GM18951 (cell line): Measurements from ENCODE around the gene SHISA7.

ENCODE experiments used
- POLR2A ChIP-seq: IDR thresholded peaks from 4 replicates; pipeline ENCODE4 v1.6.1; 2011; ENCODE audit warnings: mild to moderate bottlenecking; ENCODE audit not compliant: insufficient read length, insufficient read depth; ENCODE audit errors: extremely low read depth
- in situ Hi-C: fragments of 300-500 bp; cut with MboI; formaldehyde crosslinking; loops from one replicate; pipeline ENCODE4 v1.12.0; 2022; ENCODE audit warnings: low sequenced_read_pairs, mixed read lengths, inconsistent platforms; ENCODE audit not compliant: unreplicated experiment

Gene SHISA7

DNA sequence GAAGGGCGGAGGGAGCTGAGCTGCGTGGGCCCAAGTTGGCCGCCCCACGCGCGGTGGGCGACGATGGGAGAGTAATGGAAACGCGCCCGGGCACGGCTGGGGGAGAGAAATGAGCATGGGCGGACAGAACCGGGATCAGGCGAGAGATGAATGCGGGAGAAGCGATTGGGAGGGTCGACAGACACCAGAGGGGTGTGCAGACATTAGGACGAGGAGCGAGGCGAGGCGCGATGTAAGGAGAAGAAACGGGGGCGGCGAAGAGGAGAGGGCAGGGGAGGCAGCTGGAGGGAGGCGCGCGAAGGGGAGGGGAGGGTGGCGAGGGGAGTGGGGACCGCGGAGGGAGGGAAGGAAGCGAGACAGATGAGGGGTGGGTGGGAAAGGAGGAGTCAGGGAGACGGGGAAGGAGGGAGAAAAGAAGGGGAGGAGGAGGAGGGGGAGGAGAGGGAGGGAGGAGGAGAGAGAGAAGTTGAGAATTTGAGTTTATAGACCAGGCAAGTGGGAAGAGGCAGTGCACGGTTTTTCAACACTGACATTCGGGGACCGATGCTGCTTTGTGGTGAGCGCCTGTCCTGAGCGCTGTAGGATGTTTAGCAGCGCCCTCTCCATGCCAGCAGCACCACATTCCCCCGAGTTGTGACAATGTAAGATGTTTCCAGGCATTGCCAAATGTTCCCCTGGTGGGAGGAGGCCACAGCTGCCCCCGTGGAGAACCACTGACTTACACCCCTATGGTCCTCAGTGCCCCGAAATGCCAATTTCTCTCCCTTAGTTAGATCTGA is at the start of gene SHISA7:
TSS of gene SHISA7 (minus strand) at position 256 of the 779 bp plus-strand sequence. CDS start 437 bp downstream, outside the sequence.
- in situ Hi-C loops, result no loop called here
- TF ChIP-seq POLR2A, result no peak

DNA sequence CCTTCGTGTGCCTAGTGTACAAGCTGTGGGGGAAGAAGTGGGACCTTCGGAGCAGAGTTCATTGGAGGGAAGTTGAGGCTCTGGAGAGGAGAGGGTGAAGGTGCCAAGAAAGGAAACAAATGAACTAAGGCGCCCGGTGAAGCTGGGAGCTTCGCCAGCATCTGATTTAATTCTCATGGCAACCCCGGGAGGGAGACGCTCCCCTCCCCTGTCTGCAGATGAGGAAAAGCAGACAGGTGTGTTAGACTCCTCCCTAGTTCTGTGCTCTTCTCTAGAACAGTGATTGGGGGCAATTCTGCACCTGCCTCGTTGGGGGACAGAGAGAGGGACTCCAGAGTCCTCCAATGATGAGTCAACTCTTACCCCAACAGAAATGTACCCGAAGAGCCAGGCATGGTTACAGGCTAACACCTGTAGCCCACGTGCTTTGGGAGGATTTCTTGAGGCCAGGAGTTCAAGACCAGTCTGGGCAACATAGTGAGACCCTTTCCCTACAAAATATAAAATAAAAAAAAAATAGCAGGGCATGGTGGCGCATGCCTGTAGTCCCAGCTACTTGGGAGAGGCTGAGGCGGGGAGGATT is 49.4 kb upstream of the SHISA7 start:
- TF ChIP-seq POLR2A, result no peak
- in situ Hi-C loops, result no loop called here

DNA sequence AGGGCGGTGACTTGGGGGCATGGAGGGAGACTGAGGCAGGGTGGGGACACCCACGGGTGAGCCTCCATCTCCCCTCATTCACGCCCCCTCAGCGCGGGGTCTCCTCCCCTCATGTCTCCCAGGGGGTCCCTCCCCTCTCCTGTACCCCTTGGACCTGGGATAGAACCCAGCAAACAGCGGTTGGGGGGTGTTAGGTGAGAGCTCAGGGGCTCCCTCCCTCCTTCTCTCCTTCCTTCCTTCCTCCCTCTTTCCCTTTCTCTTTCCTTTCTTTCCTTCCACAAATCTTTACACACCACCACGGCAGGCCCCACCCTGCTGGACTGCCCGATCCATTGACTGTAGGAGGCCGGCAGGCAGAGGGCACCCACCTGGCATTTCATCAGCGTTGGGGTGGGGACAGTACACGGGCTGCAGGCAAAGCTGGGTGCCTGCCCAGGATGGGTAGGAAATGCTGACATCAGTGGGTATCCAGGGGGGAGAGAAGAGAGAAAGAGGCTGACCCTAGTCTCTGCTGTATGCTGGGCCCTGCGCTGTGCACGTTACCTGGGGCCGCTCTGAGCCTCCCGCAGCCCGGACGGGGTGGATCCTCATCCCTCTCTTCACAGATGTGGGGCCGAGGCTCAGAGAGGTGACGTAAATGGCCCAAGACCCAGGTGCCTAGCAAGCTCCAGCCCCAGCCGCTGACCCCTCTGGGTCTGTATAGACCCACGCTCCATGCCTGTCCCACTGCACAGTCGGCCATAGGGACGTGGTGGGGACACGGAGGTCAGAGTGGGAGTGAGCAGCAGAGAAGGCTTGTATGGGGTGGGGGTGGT is 48.7 kb upstream of the SHISA7 start:
- TF ChIP-seq POLR2A, result no peak
- in situ Hi-C loops, result no loop called here

DNA sequence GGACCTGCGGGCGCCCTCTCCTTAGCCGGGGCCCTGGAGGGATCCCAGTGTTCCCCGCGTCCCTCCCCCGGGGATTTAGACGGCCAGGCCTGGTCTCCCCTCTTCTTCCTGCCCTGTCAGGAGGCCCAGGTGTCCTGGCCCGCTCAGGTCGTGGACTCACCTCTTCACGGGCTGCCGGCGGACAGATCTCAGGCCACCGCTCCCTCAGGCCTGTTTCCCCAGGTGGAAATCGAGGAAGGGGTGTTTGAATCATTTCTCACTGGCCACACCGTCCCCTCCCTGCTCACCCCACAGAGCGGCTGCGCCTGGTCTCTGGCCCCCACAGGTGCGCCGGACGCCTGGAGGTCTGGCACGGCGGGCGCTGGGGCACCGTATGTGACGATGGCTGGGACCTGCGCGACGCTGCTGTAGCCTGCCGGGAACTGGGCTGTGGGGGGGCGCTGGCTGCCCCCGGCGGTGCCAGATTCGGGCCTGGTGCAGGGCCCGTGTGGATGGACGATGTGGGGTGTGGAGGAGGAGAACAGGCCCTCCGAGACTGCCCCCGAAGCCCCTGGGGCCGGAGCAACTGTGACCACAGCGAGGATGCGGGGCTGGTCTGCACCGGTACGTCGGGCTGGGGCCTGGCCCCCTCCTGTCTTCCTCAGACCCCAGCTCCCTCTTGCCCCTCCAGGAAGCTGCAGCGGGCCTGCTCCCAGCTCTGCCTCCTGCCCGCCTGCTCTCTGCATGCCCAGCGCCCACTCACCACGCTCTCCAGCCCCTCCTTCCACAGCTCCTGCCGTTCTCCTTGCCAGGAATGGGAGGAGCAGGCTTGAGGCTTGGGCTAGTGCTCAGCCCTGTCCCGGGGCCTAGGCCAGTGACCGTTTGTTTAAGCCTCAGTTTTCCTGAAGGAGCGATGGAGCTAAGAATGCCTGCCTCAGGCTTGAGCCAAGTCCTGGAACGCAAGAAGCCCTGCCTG is 47.7 kb upstream of the SHISA7 start:
- TF ChIP-seq POLR2A, result no peak
- in situ Hi-C loops, result no loop called here

DNA sequence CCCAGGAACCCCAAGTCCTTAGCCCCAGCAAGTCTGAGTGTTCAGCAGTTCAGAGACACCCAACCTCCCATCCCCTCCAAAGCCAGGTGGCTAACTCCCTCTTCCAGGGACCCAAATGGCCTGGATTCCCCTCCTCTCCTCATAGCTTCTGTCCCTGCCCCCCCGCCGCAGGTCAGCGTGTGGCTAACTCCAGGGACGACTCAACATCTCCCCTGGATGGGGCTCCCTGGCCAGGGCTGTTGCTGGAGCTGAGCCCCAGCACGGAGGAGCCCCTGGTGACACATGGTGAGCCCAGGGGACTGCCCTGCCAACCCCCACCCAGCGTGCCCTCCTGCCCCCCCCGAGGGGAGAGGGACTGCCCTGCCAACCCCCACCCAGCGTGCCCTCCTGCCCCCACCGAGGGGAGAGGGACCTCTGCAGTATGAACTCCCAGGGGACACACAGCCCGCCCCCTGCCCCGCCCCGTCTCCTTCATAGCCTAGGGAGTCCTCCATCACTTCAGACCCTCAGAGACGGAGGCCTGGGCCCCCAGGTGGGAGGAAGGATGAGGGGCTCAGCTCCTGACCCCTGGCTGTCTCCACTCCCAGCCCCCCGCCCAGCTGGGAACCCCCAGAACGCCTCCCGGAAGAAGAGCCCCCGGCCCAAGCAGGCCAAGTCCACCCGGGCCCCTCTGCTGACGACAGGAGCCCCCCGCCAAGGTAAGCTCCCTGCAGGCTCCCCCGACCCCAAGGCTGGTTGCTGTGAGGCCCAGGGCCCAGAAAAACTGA is 46.8 kb upstream of the SHISA7 start:
- in situ Hi-C loops, result no loop called here

DNA sequence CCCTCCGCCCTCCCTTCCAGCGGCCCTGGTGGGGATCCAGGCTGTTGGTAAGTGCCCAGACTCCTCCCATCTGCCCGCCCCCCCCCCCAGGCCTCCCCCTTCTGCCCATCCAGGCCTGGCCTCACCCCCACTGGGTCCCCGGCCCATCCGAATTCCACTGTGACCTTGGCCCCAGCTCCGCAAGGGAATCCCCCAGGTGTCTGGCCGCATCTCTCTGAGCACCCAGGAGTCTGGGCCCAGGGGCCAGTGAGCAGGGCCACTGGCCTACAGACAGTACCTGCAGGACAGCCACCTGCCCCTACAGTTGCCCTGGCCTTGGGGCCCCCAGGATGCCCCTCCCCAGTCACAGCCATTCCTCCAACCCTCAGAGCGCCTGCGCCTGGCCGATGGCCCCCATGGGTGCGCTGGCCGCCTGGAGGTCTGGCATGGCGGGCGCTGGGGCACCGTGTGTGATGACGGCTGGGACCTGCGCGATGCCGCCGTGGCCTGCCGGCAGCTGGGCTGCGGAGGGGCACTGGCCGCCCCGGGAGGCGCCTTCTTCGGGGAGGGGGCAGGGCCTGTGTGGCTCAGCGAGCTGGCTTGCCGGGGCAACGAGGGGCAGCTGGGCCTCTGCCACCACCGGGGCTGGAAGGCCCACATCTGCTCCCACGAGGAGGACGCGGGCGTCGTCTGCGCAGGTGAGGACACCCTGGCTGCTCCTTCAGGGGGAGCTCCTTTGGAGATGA is 46.0 kb upstream of the SHISA7 start:
- no peak for TF ChIP-seq POLR2A
- in situ Hi-C loops, result no loop called here

More for the DNA sequence above, 46.8 kb upstream of the SHISA7 start:
- TF ChIP-seq POLR2A, result no peak

DNA sequence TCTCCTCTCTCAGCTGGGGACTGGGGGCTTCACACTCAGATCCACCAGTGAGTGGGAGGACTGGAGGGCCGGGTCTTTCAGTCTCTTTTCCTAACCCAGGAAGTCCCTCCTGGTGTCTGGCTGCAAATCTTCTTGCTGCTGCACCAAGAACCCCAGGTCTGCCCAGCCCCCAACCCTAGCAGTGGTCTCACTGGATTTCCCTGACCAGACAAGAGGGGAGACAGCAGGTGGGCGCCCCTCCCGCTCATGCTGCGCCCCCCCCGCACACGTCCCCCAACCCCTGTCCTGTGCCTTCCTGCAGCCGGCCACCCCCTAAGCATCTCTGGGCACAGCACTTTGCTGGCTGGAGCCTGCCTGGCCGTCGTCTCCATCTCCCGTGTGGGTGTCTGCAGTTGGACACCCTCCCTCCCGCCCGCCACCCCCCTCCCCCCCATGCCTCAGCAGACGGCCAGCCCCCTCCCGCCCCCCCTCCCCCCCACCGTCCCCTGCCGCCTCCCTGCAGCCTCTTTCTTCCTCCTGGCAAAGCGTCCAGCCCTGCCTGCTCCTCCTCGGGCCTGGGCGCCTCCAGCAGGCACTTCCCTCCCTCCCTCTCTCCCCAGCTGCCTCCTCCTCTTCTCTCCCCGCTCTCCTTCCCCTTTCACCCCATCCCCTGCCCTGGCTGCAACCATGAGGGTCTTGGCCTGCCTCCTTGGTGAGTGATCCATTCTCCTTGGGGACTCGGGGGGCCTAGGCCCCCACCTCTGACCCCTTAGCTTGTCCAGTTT is 45.0 kb upstream of the SHISA7 start, which contains the start of gene SSC5D:
TSS of gene SSC5D (plus strand) at position 513 of the 764 bp plus-strand sequence. CDS start at position 667, 154 bp downstream.
- no peak for TF ChIP-seq POLR2A
- in situ Hi-C loops, result no loop called here

DNA sequence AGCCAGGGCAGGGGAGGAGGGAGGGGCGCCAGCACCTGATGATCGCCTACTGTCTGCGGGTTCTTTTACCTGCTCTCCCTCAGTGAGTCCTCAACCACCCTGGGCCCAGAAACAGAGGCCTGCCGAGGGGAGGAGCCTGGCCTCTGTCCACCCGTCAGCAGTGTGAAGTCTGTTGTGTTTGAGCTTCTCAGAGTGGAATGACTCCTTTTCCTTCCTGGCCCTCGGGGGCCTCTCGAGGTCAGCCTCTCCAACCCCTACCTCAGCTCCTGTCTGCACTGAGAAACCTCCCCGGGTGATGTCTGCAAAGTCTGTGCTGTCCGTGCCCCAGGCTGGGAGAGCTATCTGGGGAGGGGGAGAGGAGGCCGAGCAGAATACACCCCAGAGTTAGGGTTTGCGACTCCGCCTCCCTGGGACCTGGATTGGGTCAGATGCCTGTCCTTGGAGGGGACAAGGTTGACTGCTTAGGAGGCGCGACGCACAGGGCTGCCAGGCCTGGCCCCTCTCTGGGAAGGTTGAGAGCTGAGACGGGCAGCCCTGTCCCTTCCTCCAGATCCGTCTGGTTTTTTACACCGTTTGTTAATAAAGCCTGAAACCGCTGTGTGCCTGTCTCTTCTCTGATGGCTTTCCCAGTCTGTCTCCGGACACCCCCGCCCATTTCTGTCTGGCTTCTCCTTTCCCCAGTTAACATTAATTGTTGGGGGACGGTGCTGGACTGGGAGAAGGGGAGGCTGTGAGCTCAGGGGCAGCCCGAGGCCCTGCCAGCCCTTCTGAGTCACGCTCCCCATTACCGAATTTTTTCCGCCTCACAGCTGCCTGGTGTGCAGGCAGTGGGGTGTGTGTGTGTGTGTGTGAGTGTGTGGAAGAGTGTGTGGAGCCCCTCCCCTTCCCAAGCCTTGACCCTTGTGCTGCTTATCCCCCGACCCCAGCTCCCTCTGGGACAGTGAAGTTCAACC is 44.1 kb upstream of the SHISA7 start:
- in situ Hi-C loops, result no loop called here

DNA sequence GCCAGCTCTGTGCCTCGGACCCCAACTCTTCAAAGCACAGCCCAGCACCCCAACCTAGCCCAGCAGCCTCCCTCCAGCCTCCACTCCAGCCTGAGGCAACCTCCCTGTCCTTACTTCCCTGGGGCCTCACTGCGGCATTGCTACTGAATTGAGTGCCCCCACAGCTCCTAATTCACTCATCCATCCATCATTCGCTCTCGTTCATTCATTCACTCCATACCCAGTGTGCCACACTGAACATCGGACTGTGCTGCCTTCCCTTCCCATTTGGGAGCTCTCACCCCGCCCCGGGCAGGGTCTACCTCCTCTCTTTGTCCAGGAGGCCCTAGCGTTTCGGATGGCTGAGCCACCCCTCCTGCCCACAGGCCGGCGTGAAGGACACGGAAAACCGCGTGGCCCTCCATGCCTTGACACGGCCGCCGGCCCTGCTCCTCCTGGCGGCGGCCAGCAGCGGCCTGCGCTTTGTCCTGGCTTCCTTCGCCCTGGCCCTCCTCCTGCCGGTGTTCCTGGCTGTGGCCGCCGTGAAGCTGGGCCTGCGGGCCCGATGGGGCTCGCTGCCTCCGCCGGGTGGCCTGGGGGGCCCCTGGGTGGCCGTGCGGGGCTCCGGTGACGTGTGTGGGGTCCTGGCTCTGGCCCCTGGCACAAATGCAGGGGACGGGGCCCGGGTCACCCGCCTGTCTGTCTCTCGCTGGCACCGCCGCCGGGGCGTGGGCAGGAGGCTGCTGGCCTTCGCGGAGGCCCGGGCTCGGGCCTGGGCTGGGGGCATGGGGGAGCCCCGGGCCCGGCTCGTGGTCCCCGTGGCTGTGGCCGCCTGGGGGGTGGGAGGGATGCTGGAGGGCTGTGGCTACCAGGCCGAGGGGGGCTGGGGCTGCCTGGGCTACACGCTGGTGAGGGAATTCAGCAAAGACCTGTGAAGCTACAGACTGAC is 43.2 kb upstream of the SHISA7 start:
- TF ChIP-seq POLR2A, result no peak
- in situ Hi-C loops, result no loop called here

More for the DNA sequence above, 44.1 kb upstream of the SHISA7 start:
- no peak for TF ChIP-seq POLR2A
